Measurements from ENCODE around the gene CAB39L.

Gene CAB39L

GRCh38 chr13:49410006-49410405 lies 33.9 kb downstream of the CAB39L start:
- no peaks in the 10 kb centered on the region for H3K9me3 ChIP-seq (replicated peaks in 1 of 2; ENCODE audit: control insufficient read depth in 2 of 2, insufficient read depth in 1 of 2, low read depth in 1 of 2, low read length in 2 of 2)
- 73% methylated on average over 2 of the region's 4 CpGs; no CpG with 5 or more reads in 1 of the 2 donors for WGBS, 2 donors (ENCODE audit: extremely low coverage in 2 of 2, insufficient read length in 2 of 2, insufficient replicate concordance in 1 of 2)
- H2BK120ac ChIP-seq (ENCODE audit: low read depth, low read length): no peak overlapping the region
- H2BK15ac ChIP-seq (ENCODE audit: low read length): no peak overlapping the region
- H2BK5ac ChIP-seq (ENCODE audit: low read length): no peak overlapping the region
- no peak overlapping the region for H3K4me2 ChIP-seq (ENCODE audit: insufficient read depth, low read length, poor library complexity, severe bottlenecking)
- H3K4ac ChIP-seq (ENCODE audit: low read length): no peak overlapping the region
- no peak overlapping the region for H4K8ac ChIP-seq (ENCODE audit: low read depth, low read length)
- no peak overlapping the region for H2AFZ ChIP-seq (ENCODE audit: low read length)
- H3K4me3 ChIP-seq (ENCODE audit: low read length in 2 of 2): no peak overlapping the region
- H3K79me1 ChIP-seq (ENCODE audit: low read depth, low read length): peaks cover 3% of the 10 kb centered on the region
- DNase-seq (ENCODE audit: low spot score): no peak
- no peak overlapping the region for H3K9ac ChIP-seq (ENCODE audit: low read depth, low read length, poor library complexity)
- no peaks in the 10 kb centered on the region for H3K36me3 ChIP-seq (replicated peaks in 1 of 2; ENCODE audit: control insufficient read depth in 2 of 2, insufficient read depth in 2 of 2, low read length in 2 of 2)
- H2AK5ac ChIP-seq (ENCODE audit: low read depth, low read length): no peak overlapping the region
- no peak overlapping the region for H4K91ac ChIP-seq (ENCODE audit: low read depth, low read length, poor library complexity)
- H3K18ac ChIP-seq (ENCODE audit: low read length): no peak overlapping the region
- H3K4me1 ChIP-seq (ENCODE audit: control insufficient read depth in 2 of 2, insufficient read depth in 1 of 2, low read depth in 1 of 2, low read length in 2 of 2): no peaks in the 10 kb centered on the region
- H2BK12ac ChIP-seq (ENCODE audit: low read length): no peak overlapping the region
- H3K27me3 ChIP-seq (ENCODE audit: control insufficient read depth in 3 of 3, insufficient read depth in 3 of 3, low read depth in 1 of 3, low read length in 3 of 3): no peaks in the 10 kb centered on the region
- H3K23ac ChIP-seq (ENCODE audit: low read depth, low read length, poor library complexity): no peak overlapping the region
- no peak overlapping the region for H3K27ac ChIP-seq (replicated peaks; ENCODE audit: low read length)
- no peak overlapping the region for H3K14ac ChIP-seq (ENCODE audit: low read length)

- no peak overlapping the region for H2AK5ac ChIP-seq (ENCODE audit: low read depth, low read length)
- H3K79me1 ChIP-seq (ENCODE audit: low read depth, low read length): peaks cover 3% of the 10 kb centered on the region
- no peak overlapping the region for H2BK5ac ChIP-seq (ENCODE audit: low read length)
- no peaks in the 10 kb centered on the region for H3K4me1 ChIP-seq (ENCODE audit: control insufficient read depth in 2 of 2, insufficient read depth in 1 of 2, low read depth in 1 of 2, low read length in 2 of 2)
- no peak overlapping the region for H3K23ac ChIP-seq (ENCODE audit: low read depth, low read length, poor library complexity)
- WGBS, 2 donors (ENCODE audit: extremely low coverage in 2 of 2, insufficient read length in 2 of 2, insufficient replicate concordance in 1 of 2): 100% methylated on average over 1 of the region's 3 CpGs; no CpG with 5 or more reads in 1 of the 2 donors
- H3K9ac ChIP-seq (ENCODE audit: low read depth, low read length, poor library complexity): peak overlapping the region; percentile 63
- no peak overlapping the region for H2BK120ac ChIP-seq (ENCODE audit: low read depth, low read length)
- no peak overlapping the region for H4K91ac ChIP-seq (ENCODE audit: low read depth, low read length, poor library complexity)
- H3K4ac ChIP-seq (ENCODE audit: low read length): no peak overlapping the region
- H2AFZ ChIP-seq (ENCODE audit: low read length): no peak overlapping the region
- H3K27me3 ChIP-seq (ENCODE audit: control insufficient read depth in 3 of 3, insufficient read depth in 3 of 3, low read depth in 1 of 3, low read length in 3 of 3): no peaks in the 10 kb centered on the region
- H3K9me3 ChIP-seq (replicated peaks in 1 of 2; ENCODE audit: control insufficient read depth in 2 of 2, insufficient read depth in 1 of 2, low read depth in 1 of 2, low read length in 2 of 2): peaks cover 1 to 3% of the 10 kb centered on the region in 2 donors
- H3K4me2 ChIP-seq (ENCODE audit: insufficient read depth, low read length, poor library complexity, severe bottlenecking): no peak overlapping the region
- no peak for DNase-seq (ENCODE audit: low spot score)
- no peak overlapping the region for H2BK15ac ChIP-seq (ENCODE audit: low read length)
- H3K14ac ChIP-seq (ENCODE audit: low read length): no peak overlapping the region
- no peak overlapping the region for H4K8ac ChIP-seq (ENCODE audit: low read depth, low read length)
- H2BK12ac ChIP-seq (ENCODE audit: low read length): no peak overlapping the region
- no peaks in the 10 kb centered on the region for H3K36me3 ChIP-seq (replicated peaks in 1 of 2; ENCODE audit: control insufficient read depth in 2 of 2, insufficient read depth in 2 of 2, low read length in 2 of 2)
- H3K18ac ChIP-seq (ENCODE audit: low read length): no peak overlapping the region
- no peak overlapping the region for H3K27ac ChIP-seq (replicated peaks; ENCODE audit: low read length)
- no peak overlapping the region for H3K4me3 ChIP-seq (ENCODE audit: low read length in 2 of 2)
These were observed 34.9 kb downstream of the CAB39L start for GRCh38 chr13:49409008-49409407.

- no peak overlapping the region for H4K8ac ChIP-seq (ENCODE audit: low read depth, low read length)
- no peak overlapping the region for H3K9ac ChIP-seq (ENCODE audit: low read depth, low read length, poor library complexity)
- H3K27me3 ChIP-seq (ENCODE audit: control insufficient read depth in 3 of 3, insufficient read depth in 3 of 3, low read depth in 1 of 3, low read length in 3 of 3): no peaks in the 10 kb centered on the region
- H2AFZ ChIP-seq (ENCODE audit: low read length): no peak overlapping the region
- no peaks in the 10 kb centered on the region for H3K4me1 ChIP-seq (ENCODE audit: control insufficient read depth in 2 of 2, insufficient read depth in 1 of 2, low read depth in 1 of 2, low read length in 2 of 2)
- no peak overlapping the region for H3K18ac ChIP-seq (ENCODE audit: low read length)
- WGBS, 2 donors (ENCODE audit: extremely low coverage in 2 of 2, insufficient read length in 2 of 2, insufficient replicate concordance in 1 of 2): no CpG with 5 or more reads among the region's 4 CpGs
- no peak overlapping the region for H3K4ac ChIP-seq (ENCODE audit: low read length)
- H3K14ac ChIP-seq (ENCODE audit: low read length): no peak overlapping the region
- H2BK15ac ChIP-seq (ENCODE audit: low read length): no peak overlapping the region
- H3K36me3 ChIP-seq (replicated peaks in 1 of 2; ENCODE audit: control insufficient read depth in 2 of 2, insufficient read depth in 2 of 2, low read length in 2 of 2): no peaks in the 10 kb centered on the region
- no peak overlapping the region for H3K4me3 ChIP-seq (ENCODE audit: low read length in 2 of 2)
- no peak overlapping the region for H2BK12ac ChIP-seq (ENCODE audit: low read length)
- no peak overlapping the region for H3K4me2 ChIP-seq (ENCODE audit: insufficient read depth, low read length, poor library complexity, severe bottlenecking)
- no peak overlapping the region for H2BK120ac ChIP-seq (ENCODE audit: low read depth, low read length)
- no peak overlapping the region for H3K23ac ChIP-seq (ENCODE audit: low read depth, low read length, poor library complexity)
- H3K27ac ChIP-seq (replicated peaks; ENCODE audit: low read length): no peak overlapping the region
- no peak overlapping the region for H4K91ac ChIP-seq (ENCODE audit: low read depth, low read length, poor library complexity)
- no peak for DNase-seq (ENCODE audit: low spot score)
- H3K79me1 ChIP-seq (ENCODE audit: low read depth, low read length): peaks cover 3% of the 10 kb centered on the region
- H3K9me3 ChIP-seq (replicated peaks in 1 of 2; ENCODE audit: control insufficient read depth in 2 of 2, insufficient read depth in 1 of 2, low read depth in 1 of 2, low read length in 2 of 2): peaks cover 3 to 4% of the 10 kb centered on the region in 2 donors
- H2AK5ac ChIP-seq (ENCODE audit: low read depth, low read length): no peak overlapping the region
- no peak overlapping the region for H2BK5ac ChIP-seq (ENCODE audit: low read length)
These were observed 35.9 kb downstream of the CAB39L start for GRCh38 chr13:49407936-49408335.

GRCh38 chr13:49407068-49407467 lies 36.8 kb downstream of the CAB39L start:
- H4K8ac ChIP-seq (ENCODE audit: low read depth, low read length): no peak overlapping the region

More at GRCh38 chr13:49407068-49407467, 36.8 kb downstream of the CAB39L start:
- Histone ChIP-seq H4K91ac (ENCODE audit: low read depth, low read length, poor library complexity) (no peak overlapping the region), H3K23ac (ENCODE audit: low read depth, low read length, poor library complexity) (no peak overlapping the region), H3K4ac (ENCODE audit: low read length) (no peak overlapping the region), H3K79me1 (ENCODE audit: low read depth, low read length) (no peaks in the 10 kb centered on the region), H3K14ac (ENCODE audit: low read length) (no peak overlapping the region), H2BK120ac (ENCODE audit: low read depth, low read length) (no peak overlapping the region), H3K4me2 (ENCODE audit: insufficient read depth, low read length, poor library complexity, severe bottlenecking) (no peak overlapping the region), H3K27ac (replicated peaks; ENCODE audit: low read length) (no peak overlapping the region), H3K18ac (ENCODE audit: low read length) (no peak overlapping the region), H2BK15ac (ENCODE audit: low read length) (no peak overlapping the region), H2AFZ (ENCODE audit: low read length) (no peak overlapping the region), H2BK12ac (ENCODE audit: low read length) (no peak overlapping the region), H3K27me3 (ENCODE audit: control insufficient read depth in 3 of 3, insufficient read depth in 3 of 3, low read depth in 1 of 3, low read length in 3 of 3) (no peaks in the 10 kb centered on the region), H3K4me3 (ENCODE audit: low read length in 2 of 2) (no peak overlapping the region), H3K9ac (ENCODE audit: low read depth, low read length, poor library complexity) (no peak overlapping the region), H3K4me1 (ENCODE audit: control insufficient read depth in 2 of 2, insufficient read depth in 1 of 2, low read depth in 1 of 2, low read length in 2 of 2) (no peaks in the 10 kb centered on the region), H2AK5ac (ENCODE audit: low read depth, low read length) (no peak overlapping the region), H3K36me3 (replicated peaks in 1 of 2; ENCODE audit: control insufficient read depth in 2 of 2, insufficient read depth in 2 of 2, low read length in 2 of 2) (no peaks in the 10 kb centered on the region), H3K9me3 (replicated peaks in 1 of 2; ENCODE audit: control insufficient read depth in 2 of 2, insufficient read depth in 1 of 2, low read depth in 1 of 2, low read length in 2 of 2) (peaks cover 3 to 4% of the 10 kb centered on the region in 2 donors), H2BK5ac (ENCODE audit: low read length) (no peak overlapping the region)
- DNase-seq (ENCODE audit: low spot score): no peak
- WGBS, 2 donors (ENCODE audit: extremely low coverage in 2 of 2, insufficient read length in 2 of 2, insufficient replicate concordance in 1 of 2): no CpG with 5 or more reads among the region's 1 CpG
